GM21717 (cell line): ENCODE measurements around the gene WNT1.

Source experiments
- ATAC-seq: cut with Tn5 transposase; IDR thresholded peaks from one replicate; pipeline ENCODE4 v1.9.1; 2021; ENCODE audit warnings: mild to moderate bottlenecking, moderate library complexity; ENCODE audit not compliant: unreplicated experiment

The WNT1 gene

GRCh38 chr12:48978291-48978740 lies at the start of gene WNT1:
WNT1 (plus strand) TSS chr12:48978322; CDS start chr12:48978651, 329 bp downstream.
- ATAC-seq = peak; percentile 9

GRCh38 chr12:48929551-48929950 lies 48.6 kb upstream of the WNT1 start:
- ATAC-seq = no peak

GRCh38 chr12:48930475-48930874 lies 47.6 kb upstream of the WNT1 start:
- no peak for ATAC-seq

GRCh38 chr12:48932878-48933277 lies 45.2 kb upstream of the WNT1 start:
- ATAC-seq = no peak

- ATAC-seq = no peak
Observed at GRCh38 chr12:48933664-48934311, 44.3 kb upstream of the WNT1 start.

- ATAC-seq = no peak
Observed at GRCh38 chr12:48934312-48934706, 43.8 kb upstream of the WNT1 start.

GRCh38 chr12:48936379-48936979 lies 41.6 kb upstream of the WNT1 start:
- ATAC-seq = no peak

GRCh38 chr12:48937170-48937569 lies 41.0 kb upstream of the WNT1 start:
- no peak for ATAC-seq

GRCh38 chr12:48938805-48939204 lies 39.3 kb upstream of the WNT1 start:
- no peak for ATAC-seq

GRCh38 chr12:48940181-48940580 lies 37.9 kb upstream of the WNT1 start:
- ATAC-seq = no peak

GRCh38 chr12:48943221-48943620 lies 34.9 kb upstream of the WNT1 start:
- no peak for ATAC-seq

- no peak for ATAC-seq
Observed at GRCh38 chr12:48946205-48946604, 31.9 kb upstream of the WNT1 start.

- ATAC-seq = no peak
Observed at GRCh38 chr12:48946943-48947342, 31.2 kb upstream of the WNT1 start.

GRCh38 chr12:48947727-48948126 lies 30.4 kb upstream of the WNT1 start:
- no peak for ATAC-seq

GRCh38 chr12:48952691-48953090 lies 25.4 kb upstream of the WNT1 start:
- no peak for ATAC-seq

GRCh38 chr12:48954061-48954460 lies 24.1 kb upstream of the WNT1 start:
- no peak for ATAC-seq

GRCh38 chr12:48954841-48955501 lies 23.2 kb upstream of the WNT1 start:
- ATAC-seq = no peak

- no peak for ATAC-seq
Observed at GRCh38 chr12:48956279-48957140, 21.6 kb upstream of the WNT1 start.

GRCh38 chr12:48957141-48958048 lies 20.7 kb upstream of the WNT1 start, which contains the start of gene ARF3:
ARF3 (minus strand) TSS chr12:48957487; CDS start chr12:48941095, 16,392 bp downstream.
- peak; percentile 84 for ATAC-seq

- ATAC-seq = no peak
Observed at GRCh38 chr12:48958049-48958388, 20.1 kb upstream of the WNT1 start.
